ENCODE data around the gene MUC4.
"Not testable (repeated sequence)": the region's sequence is repeated elsewhere in the genome, so short reads cannot be mapped to it uniquely, and the experiment has no call there.

Gene MUC4

DNA sequence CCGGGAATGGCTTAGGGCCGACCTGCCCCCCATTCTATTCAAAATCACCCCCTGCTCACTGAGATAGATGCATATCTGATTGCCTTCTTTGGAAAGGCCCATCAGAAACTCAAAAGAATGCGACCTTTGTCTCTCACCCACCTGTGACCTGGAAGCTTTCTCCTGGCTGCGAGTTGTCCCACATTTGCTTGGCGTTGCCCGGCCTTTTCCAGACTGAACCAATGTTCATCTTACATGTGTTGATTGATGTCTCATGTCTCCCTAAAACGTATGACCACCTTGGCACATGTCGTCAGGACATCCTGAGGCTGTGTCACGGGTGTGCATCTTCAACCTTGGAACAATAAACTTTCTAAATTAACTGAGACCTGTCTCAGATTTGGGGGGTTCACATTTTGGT is 94.3 kb downstream of the MUC4 start:
- FAIRE-seq, result no peak
- no peak for TF ChIP-seq POLR2A (IDR thresholded peaks at IDR 0.05; ENCODE audit: low read depth, low read length)

DNA sequence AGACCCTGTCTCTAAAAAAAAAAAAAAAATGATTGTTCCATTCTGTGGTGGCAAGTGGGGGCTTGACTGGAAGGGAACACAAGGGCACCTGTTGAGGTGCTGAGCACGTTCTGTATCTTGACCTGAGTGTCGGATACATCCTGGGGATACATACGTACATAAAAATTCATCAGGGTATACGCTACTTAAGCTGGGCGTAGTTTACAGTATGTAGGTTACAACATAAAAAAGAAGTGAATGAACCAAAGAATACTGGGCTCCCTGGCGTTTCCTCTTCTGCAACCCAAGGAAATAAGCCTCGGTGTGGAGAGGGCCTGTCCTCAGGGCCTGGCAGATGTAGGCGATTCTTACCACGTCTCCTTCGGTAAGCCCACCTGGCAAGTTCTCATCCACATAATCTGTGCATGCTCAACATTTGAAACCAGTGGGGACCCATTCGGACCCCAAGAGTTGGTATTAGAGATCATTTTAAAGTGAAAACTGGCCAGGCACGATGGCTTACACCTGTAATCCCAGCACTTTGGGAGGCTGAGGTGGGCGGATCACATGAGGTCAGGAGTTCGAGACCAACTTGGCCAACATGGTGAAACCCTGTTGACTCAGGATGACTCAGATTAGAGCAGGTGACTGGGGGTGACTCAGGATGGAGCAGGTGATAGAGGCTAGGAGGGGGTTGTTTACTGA is 96.0 kb downstream of the MUC4 start:
- FAIRE-seq (no peak), DNase-seq (ENCODE audit: insufficient read length, low spot score) (no peak)
- no peak for TF ChIP-seq POLR2A (IDR thresholded peaks at IDR 0.05; ENCODE audit: low read depth, low read length)

More for the DNA sequence above, 94.3 kb downstream of the MUC4 start:
- no peak for DNase-seq (ENCODE audit: insufficient read length, low spot score)

GRCh38 chr3:195715134-195715533 is 96.6 kb downstream of the MUC4 start:
- DNase-seq (ENCODE audit: insufficient read length, low spot score) (no peak), FAIRE-seq (no peak)
- TF ChIP-seq POLR2A (IDR thresholded peaks at IDR 0.05; ENCODE audit: low read depth, low read length), result no peak

GRCh38 chr3:195714380-195715011 is 97.2 kb downstream of the MUC4 start:
- DNase-seq (ENCODE audit: insufficient read length, low spot score) (no peak), FAIRE-seq (no peak)
- no peak for TF ChIP-seq POLR2A (IDR thresholded peaks at IDR 0.05; ENCODE audit: low read depth, low read length)

DNA sequence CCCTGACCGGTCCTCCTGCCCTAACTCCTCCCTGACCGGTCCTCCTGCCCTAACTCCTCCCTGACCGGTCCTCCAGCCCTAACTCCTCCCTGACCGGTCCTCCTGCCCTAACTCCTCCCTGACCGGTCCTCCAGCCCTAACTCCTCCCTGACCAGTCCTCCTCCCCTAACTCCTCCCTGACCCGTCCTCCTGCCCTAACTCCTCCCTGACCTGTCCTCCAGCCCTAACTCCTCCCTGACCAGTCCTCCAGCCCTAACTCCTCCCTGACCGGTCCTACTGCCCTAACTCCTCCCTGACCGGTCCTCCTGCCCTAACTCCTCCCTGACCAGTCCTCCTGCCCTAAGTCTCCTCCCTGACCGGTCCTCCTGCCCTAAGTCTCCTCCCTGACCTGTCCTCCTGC is 98.6 kb downstream of the MUC4 start:
- DNase-seq (ENCODE audit: insufficient read length, low spot score); FAIRE-seq: not testable (repeated sequence)

DNA sequence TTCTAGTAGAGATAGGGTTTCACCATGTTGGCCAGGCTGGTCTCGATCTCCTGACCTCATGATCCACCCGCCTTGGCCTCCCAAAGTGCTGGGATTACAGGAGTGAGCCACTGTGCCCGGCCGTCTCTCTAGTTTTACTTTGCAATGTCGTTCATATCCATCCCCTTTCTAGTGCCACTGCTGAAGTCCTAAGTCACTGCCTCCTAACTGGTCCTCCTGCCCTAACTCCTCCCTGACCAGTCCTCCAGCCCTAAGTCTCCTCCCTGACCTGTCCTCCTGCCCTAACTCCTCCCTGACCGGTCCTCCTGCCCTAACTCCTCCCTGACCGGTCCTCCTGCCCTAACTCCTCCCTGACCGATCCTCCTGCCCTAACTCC is 99.2 kb downstream of the MUC4 start:
- FAIRE-seq; DNase-seq (ENCODE audit: insufficient read length, low spot score): not testable (repeated sequence)

- TF ChIP-seq POLR2A (IDR thresholded peaks at IDR 0.05; ENCODE audit: low read depth, low read length), result no peak
- FAIRE-seq, result no peak
- DNase-seq (ENCODE audit: insufficient read length, low spot score), result no peak
Observed at GRCh38 chr3:195711813-195712534, 99.8 kb downstream of the MUC4 start.

DNA sequence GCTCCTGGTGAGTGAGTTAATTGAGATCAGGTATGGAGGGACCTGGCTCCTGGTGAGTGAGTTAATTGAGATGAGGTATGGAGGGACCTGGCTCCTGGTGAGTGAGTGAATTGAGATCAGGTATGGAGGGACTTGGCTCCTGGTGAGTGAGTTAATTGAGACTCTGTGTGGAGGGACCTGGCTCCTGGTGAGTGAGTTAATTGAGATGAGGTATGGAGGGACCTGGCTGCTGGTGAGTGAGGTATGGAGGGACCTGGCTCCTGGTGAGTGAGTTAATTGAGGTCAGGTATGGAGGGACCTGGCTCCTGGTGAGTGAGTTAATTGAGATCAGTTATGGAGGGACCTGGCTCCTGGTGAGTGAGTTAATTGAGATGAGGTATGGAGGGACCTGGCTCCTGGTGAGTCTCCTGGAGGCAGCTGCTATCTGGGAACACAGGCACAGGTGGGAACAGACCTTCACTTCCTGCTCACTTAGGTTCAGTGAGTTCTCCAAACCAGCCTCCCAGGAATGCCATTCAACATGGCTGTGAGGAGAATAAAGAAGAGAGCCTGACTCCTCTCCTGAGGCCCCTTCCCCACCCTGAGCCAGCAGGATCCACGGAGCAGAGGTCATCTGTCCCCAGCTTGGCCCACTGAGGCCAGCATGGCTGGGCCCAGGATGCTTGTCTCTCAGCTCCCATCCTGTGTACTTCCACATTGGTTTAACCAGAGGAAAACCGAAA is 100.5 kb downstream of the MUC4 start:
- not testable (repeated sequence) for DNase-seq (ENCODE audit: insufficient read length, low spot score); FAIRE-seq

GRCh38 chr3:195710126-195710905 is 101.4 kb downstream of the MUC4 start:
- not testable (repeated sequence) for FAIRE-seq; DNase-seq (ENCODE audit: insufficient read length, low spot score)

DNA sequence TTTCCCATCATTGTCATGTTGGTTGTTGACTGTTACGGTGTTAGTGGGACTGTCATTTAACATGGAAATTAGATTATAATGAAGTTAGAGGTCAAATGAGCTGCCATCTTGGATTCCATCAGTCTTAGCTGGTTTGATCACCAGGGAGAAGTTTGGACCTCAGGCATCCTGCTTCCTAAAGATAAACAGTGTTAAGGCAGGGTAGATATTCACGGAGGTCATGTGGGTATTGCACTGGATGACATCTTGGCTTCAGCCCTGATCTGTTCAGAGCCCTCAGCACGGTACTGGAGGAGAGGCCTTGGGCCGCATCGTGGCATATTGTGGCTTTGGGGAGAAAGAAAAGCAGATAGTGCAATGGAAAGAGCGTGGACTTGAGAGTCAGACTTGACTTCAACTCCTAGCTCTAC is 102.0 kb downstream of the MUC4 start:
- FAIRE-seq (no peak), DNase-seq (ENCODE audit: insufficient read length, low spot score) (no peak)
- TF ChIP-seq POLR2A (IDR thresholded peaks at IDR 0.05; ENCODE audit: low read depth, low read length), result no peak

DNA sequence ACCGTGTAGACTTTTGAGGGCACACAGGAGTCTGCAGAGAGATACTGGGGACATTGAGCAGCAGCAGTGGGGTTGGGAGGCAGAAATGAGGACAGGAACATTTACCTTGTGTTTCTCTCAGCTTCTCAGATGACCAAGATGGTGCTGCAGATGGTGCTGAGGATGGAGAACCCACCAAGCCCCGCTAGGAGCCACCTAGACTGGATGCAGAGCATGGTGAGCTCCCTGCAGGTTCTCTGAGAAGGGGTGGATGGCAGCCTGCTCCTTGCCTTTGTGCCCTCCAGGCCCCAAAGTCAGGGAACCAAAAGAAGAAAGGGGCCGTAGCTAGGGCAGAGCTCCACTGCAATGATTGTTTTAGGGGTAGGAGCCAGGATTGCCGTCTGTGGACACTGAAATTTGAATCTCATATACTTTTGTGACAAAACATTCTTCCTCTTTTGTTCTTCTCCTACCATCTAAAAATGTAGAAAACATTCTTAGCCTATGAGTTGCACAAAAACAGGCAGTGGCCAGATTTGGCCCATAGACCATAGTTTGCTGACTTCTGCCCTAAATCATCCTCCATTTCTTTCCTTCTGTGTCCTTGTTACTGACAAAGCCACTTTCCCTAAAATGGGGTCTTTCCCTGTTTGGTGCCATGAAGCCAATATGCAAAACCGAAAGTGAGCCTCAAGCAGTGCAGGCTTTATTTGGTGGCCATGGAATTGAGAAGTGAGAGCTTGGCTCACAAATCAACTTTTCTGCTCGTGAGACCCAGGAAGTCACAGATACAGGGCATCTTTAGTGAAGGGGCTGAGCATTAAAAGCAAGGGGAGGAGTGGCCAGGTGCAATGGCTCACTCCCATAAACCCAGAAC is 102.9 kb downstream of the MUC4 start:
- no peak for DNase-seq (ENCODE audit: insufficient read length, low spot score)
- no peak for TF ChIP-seq POLR2A (IDR thresholded peaks at IDR 0.05; ENCODE audit: low read depth, low read length)
- no peak for FAIRE-seq

DNA sequence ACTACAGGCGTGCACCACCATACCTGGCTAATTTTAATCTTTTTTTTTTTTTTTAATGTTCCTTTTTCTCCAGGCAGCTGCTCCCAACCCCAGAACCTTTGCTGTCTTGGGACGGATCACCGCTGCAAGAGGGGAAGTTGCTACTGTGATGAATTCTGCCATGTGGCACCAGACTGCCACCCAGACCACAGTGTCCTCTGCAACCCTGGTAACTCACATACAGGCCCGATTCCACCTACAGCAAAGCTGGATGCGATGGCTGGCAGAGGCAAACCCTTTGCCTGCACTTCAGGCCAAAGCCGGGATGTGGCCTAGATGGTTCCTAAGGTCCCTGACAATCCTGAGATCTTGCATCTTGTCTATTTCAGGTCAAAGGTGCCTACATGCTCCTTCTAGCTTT is 103.7 kb downstream of the MUC4 start:
- DNase-seq (ENCODE audit: insufficient read length, low spot score) (no peak), FAIRE-seq (no peak)
- no peak for TF ChIP-seq POLR2A (IDR thresholded peaks at IDR 0.05; ENCODE audit: low read depth, low read length)
